Measurements from ENCODE around the gene TRPM7. TPM values are rescaled to one million over a fixed set of nuclear protein-coding genes. Genes with fewer than 3 reads are reported as not detected.

The TRPM7 gene
- total and polyA plus RNA-seq, 9 of the 15 experiments (the other 6 are each of a cell fraction or from before 2014, with no cell fraction given) = 12.3 to 59.2 (median 31.5) TPM

DNA sequence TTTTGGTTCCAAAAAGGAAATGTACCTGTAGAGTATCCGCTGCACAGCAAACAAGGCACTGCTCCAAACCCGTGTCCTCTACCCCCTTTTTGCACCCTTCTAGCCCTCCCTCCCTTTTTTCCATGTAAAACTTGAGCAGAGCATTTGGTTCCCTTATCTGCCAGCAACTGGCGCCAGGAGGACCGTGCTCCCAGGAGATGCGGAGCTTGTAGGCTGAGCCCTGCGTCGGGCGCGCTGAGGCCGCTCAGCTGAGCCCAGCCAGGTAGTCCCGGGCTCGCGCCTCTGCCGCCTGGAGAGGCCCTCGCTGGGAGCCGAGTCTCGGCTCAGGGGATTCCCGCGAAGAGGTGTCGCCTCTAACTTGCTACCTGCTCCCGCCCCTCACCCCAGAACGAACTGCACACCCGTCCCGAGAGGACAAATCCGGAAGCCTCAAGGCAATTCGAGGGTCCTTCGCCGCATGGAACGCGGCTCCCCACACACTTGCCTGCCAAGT lies 575 bp downstream of the TRPM7 start (continued):
- TF ChIP-seq, protein P1, sequence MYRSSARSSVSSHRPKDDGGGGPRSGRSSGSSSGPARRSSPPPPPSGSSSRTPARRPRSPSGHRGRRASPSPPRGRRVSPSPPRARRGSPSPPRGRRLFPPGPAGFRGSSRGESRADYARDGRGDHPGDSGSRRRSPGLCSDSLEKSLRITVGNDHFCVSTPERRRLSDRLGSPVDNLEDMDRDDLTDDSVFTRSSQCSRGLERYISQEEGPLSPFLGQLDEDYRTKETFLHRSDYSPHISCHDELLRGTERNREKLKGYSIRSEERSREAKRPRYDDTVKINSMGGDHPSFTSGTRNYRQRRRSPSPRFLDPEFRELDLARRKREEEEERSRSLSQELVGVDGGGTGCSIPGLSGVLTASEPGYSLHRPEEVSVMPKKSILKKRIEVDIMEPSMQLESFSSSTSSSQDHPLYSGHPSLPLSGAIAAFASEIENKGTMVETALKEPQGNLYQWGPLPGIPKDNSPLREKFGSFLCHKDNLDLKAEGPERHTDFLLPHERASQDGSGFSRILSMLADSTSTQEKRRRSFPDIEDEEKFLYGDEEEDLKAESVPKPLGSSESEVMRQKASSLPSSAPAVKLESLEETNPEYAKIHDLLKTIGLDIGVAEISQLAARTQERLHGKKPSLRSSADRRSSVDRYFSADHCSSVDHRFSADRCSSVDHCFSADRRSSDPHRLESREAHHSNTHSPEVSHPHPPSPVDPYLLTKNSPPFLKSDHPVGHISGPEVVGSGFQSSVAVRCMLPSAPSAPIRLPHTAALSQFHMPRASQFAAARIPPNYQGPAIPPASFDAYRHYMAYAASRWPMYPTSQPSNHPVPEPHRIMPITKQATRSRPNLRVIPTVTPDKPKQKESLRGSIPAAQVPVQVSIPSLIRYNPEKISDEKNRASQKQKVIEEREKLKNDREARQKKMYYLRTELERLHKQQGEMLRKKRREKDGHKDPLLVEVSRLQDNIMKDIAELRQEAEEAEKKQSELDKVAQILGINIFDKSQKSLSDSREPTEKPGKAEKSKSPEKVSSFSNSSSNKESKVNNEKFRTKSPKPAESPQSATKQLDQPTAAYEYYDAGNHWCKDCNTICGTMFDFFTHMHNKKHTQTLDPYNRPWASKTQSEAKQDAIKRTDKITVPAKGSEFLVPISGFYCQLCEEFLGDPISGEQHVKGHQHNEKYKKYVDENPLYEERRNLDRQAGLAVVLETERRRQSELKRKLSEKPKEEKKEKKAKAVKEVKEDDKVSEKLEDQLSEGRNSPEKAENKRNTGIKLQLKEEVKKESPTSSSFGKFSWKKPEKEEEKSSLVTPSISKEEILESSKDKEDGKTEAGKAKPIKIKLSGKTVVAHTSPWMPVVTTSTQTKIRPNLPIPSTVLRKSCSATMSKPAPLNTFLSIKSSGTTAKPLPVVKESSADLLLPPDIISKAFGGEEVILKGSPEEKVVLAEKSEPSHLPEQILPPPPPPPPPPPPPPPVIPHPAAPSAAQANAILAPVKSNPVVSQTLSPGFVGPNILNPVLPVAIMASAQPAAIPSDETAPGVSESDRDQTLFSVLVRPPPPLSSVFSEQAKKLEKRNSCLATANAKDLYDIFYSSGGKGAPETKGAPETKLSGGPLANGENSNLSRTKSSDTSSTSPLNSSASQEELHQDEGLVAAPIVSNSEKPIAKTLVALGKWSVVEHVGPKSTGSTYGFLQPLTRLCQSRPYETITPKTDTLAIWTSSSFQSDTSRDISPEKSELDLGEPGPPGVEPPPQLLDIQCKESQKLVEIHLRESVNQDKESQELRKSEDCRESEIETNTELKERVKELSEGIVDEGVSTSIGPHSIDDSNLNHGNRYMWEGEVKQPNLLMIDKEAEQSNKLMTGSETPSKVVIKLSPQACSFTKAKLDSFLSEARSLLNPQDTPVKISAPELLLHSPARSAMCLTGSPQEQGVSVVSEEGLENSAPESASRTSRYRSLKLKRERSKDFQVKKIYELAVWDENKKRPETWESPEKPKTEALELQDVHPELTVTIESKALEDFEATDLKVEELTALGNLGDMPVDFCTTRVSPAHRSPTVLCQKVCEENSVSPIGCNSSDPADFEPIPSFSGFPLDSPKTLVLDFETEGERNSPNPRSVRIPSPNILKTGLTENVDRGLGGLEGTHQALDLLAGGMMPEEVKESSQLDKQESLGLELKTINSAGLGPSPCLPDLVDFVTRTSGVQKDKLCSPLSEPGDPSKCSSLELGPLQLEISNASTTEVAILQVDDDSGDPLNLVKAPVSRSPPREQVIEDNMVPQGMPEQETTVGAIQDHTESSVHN (IDR thresholded peaks at IDR 0.05; ENCODE audit: borderline replicate concordance in 1 of 2, low read depth in 1 of 2) = no peak
- no peak for TF ChIP-seq HNRNPK (IDR thresholded peaks at IDR 0.05; ENCODE audit: low read depth, low read length, poor library complexity, severe bottlenecking)
- TF ChIP-seq KAT2B (IDR thresholded peaks at IDR 0.05; ENCODE audit: low read depth, low read length) = no peak
- TF ChIP-seq HNRNPH1 (optimal IDR thresholded peaks at IDR 0.05; ENCODE audit: low read depth, low read length) = no peak
- TF ChIP-seq PCBP1 (IDR thresholded peaks at IDR 0.05; ENCODE audit: low read depth, low read length, poor library complexity, severe bottlenecking) = no peak
- TF ChIP-seq SRF (CRISPR knock-in tag; IDR thresholded peaks at IDR 0.05) = 0 out of 4 replicates have a peak, but pooled peaks of 1 of the 2 experiments have one; percentile 13
- TF ChIP-seq FOXA1 (IDR thresholded peaks at IDR 0.05; ENCODE audit: borderline replicate concordance) = no peak
- no peak for TF ChIP-seq HDAC3 (IDR thresholded peaks at IDR 0.05; ENCODE audit: borderline replicate concordance, partially characterized antibody)
- TF ChIP-seq, protein P2, sequence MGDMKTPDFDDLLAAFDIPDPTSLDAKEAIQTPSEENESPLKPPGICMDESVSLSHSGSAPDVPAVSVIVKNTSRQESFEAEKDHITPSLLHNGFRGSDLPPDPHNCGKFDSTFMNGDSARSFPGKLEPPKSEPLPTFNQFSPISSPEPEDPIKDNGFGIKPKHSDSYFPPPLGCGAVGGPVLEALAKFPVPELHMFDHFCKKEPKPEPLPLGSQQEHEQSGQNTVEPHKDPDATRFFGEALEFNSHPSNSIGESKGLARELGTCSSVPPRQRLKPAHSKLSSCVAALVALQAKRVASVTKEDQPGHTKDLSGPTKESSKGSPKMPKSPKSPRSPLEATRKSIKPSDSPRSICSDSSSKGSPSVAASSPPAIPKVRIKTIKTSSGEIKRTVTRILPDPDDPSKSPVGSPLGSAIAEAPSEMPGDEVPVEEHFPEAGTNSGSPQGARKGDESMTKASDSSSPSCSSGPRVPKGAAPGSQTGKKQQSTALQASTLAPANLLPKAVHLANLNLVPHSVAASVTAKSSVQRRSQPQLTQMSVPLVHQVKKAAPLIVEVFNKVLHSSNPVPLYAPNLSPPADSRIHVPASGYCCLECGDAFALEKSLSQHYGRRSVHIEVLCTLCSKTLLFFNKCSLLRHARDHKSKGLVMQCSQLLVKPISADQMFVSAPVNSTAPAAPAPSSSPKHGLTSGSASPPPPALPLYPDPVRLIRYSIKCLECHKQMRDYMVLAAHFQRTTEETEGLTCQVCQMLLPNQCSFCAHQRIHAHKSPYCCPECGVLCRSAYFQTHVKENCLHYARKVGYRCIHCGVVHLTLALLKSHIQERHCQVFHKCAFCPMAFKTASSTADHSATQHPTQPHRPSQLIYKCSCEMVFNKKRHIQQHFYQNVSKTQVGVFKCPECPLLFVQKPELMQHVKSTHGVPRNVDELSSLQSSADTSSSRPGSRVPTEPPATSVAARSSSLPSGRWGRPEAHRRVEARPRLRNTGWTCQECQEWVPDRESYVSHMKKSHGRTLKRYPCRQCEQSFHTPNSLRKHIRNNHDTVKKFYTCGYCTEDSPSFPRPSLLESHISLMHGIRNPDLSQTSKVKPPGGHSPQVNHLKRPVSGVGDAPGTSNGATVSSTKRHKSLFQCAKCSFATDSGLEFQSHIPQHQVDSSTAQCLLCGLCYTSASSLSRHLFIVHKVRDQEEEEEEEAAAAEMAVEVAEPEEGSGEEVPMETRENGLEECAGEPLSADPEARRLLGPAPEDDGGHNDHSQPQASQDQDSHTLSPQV (IDR thresholded peaks at IDR 0.05) = no peak
- no peak for TF ChIP-seq U2AF2 (optimal IDR thresholded peaks at IDR 0.05; ENCODE audit: low read depth, low read length)
- no peak for TF ChIP-seq SIRT6 (IDR thresholded peaks at IDR 0.05; ENCODE audit: low read depth, low read length)
- TF ChIP-seq ZNF3 (CRISPR knock-in tag; IDR thresholded peaks at IDR 0.05) = no peak
